OCI-LY1 (cell line): ENCODE data around the gene AKT1S1.

Source experiments
- H2AFZ ChIP-seq: fragments of 200-600 bp; sonication (generic), shearing (Covaris generic); 2 replicates; pipeline ENCODE4 v1.6.0; 2014; ENCODE audit warnings: antibody characterized with exemption, mild to moderate bottlenecking, low read length
- H3F3A ChIP-seq: fragments of 200-600 bp; sonication (generic), shearing (Covaris generic); 2 replicates; pipeline ENCODE4 v1.6.0; 2014; ENCODE audit warnings: mild to moderate bottlenecking, antibody characterized with exemption, low read length, moderate library complexity; ENCODE audit not compliant: insufficient read depth
- H3K27ac ChIP-seq: fragments of 200-600 bp; sonication (generic); 2 replicates; pipeline ENCODE4 v1.5.1; 2014; ENCODE audit warnings: low read length, mixed run types, mild to moderate bottlenecking, low read depth; ENCODE audit not compliant: poor library complexity, severe bottlenecking
- H3K27me3 ChIP-seq: fragments of 200-600 bp; sonication (generic); 2 replicates; pipeline ENCODE4 v1.6.0; 2014; ENCODE audit warnings: antibody characterized with exemption, mild to moderate bottlenecking, low read length, moderate library complexity; ENCODE audit not compliant: insufficient read depth
- H3K36me3 ChIP-seq: fragments of 200-600 bp; sonication (generic); 2 replicates; pipeline ENCODE4 v1.6.1; 2014; ENCODE audit warnings: mild to moderate bottlenecking, antibody characterized with exemption, low read length, moderate library complexity, mixed read lengths; ENCODE audit not compliant: insufficient read depth
- H3K4me1 ChIP-seq: fragments of 200-600 bp; sonication (generic); 2 replicates; pipeline ENCODE4 v1.5.1; 2014; ENCODE audit warnings: mild to moderate bottlenecking, low read length, moderate library complexity; ENCODE audit not compliant: insufficient read depth, severe bottlenecking
- H3K4me2 ChIP-seq: fragments of 200-600 bp; sonication (generic), shearing (Covaris generic); 2 replicates; pipeline ENCODE4 v1.6.1; 2014; ENCODE audit warnings: low read length
- H3K4me3 ChIP-seq: fragments of 200-600 bp; sonication (generic); 2 replicates; pipeline ENCODE4 v1.5.1; 2014; ENCODE audit warnings: low read length, low read depth, mild to moderate bottlenecking, mixed read lengths; ENCODE audit not compliant: poor library complexity, severe bottlenecking
- H3K79me2 ChIP-seq: fragments of 200-600 bp; shearing (Covaris generic); 2 replicates; pipeline ENCODE4 v1.6.1; 2016; ENCODE audit warnings: mixed run types, low read length, mixed read lengths; ENCODE audit not compliant: insufficient read depth
- H3K9ac ChIP-seq: fragments of 200-600 bp; sonication (generic), shearing (Covaris generic); 2 replicates; pipeline ENCODE4 v1.6.1; 2014; ENCODE audit warnings: mild to moderate bottlenecking, low read length, mixed read lengths
- H3K9me2 ChIP-seq: fragments of 200-600 bp; sonication (generic), shearing (Covaris generic); 2 replicates; pipeline ENCODE4 v1.6.1; 2014; ENCODE audit warnings: low read depth, mild to moderate bottlenecking, low read length, mixed read lengths
- H3K9me3 ChIP-seq: fragments of 200-600 bp; shearing (Covaris generic); 2 replicates; pipeline ENCODE4 v1.6.1; 2014; ENCODE audit warnings: low read length, mixed read lengths
- H4K20me1 ChIP-seq: fragments of 200-600 bp; sonication (generic), shearing (Covaris generic); 2 replicates; pipeline ENCODE4 v1.6.0; 2016; ENCODE audit warnings: mild to moderate bottlenecking, low read length; ENCODE audit not compliant: insufficient read depth
- CTCF ChIP-seq: fragments of 200-600 bp; sonication (generic), shearing (Covaris generic); IDR thresholded peaks from 2 replicates; pipeline ENCODE4 v1.5.1; 2017; ENCODE audit warnings: mild to moderate bottlenecking, antibody characterized with exemption, low read length, moderate library complexity, mixed read lengths
- EZH2 ChIP-seq: fragments of 200-600 bp; sonication (generic), shearing (Covaris generic); IDR thresholded peaks from 2 replicates; pipeline ENCODE4 v1.8.0; 2017; ENCODE audit warnings: borderline replicate concordance, mixed run types, mild to moderate bottlenecking, antibody characterized with exemption, low read length, moderate library complexity, mixed read lengths

The AKT1S1 gene

GRCh38 chr19:49863935-49864320 lies 13.2 kb downstream of the AKT1S1 start:
- TF ChIP-seq CTCF (no peak), EZH2 (no peak)
- no peaks in the 10 kb centered on the region for H4K20me1 ChIP-seq
- H3K27ac ChIP-seq, result peak overlapping the region; percentile 26
- no peak overlapping the region for H3K4me2 ChIP-seq
- no peak overlapping the region for H2AFZ ChIP-seq
- H3K9me2 ChIP-seq, result no peaks in the 10 kb centered on the region
- no peaks in the 10 kb centered on the region for H3K9me3 ChIP-seq
- H3K79me2 ChIP-seq, result peaks cover 8% of the 10 kb centered on the region; the same call in 1 of the 2 replicates
- peaks cover 55% of the 10 kb centered on the region for H3K36me3 ChIP-seq
- H3K9ac ChIP-seq, result no peak overlapping the region
- no peaks in the 10 kb centered on the region for H3F3A ChIP-seq
- no peak overlapping the region for H3K4me3 ChIP-seq
- H3K4me1 ChIP-seq, result peaks cover 40% of the 10 kb centered on the region
- no peaks in the 10 kb centered on the region for H3K27me3 ChIP-seq

- Histone ChIP-seq H3K4me1 (peaks cover 39% of the 10 kb centered on the region), H3K79me2 (peaks cover 8% of the 10 kb centered on the region; the same call in 1 of the 2 replicates), H4K20me1 (no peaks in the 10 kb centered on the region), H3K4me3 (no peak overlapping the region), H2AFZ (no peak overlapping the region), H3K4me2 (no peak overlapping the region), H3K9me2 (no peaks in the 10 kb centered on the region), H3K9ac (no peak overlapping the region), H3K27me3 (no peaks in the 10 kb centered on the region), H3K36me3 (peaks cover 60% of the 10 kb centered on the region), H3F3A (no peaks in the 10 kb centered on the region), H3K9me3 (no peaks in the 10 kb centered on the region), H3K27ac (peak overlapping the region; percentile 26)
- TF ChIP-seq CTCF (no peak; the same call in 1 of the 2 replicates), EZH2 (no peak)
Measured at GRCh38 chr19:49863254-49863934, 13.8 kb downstream of the AKT1S1 start.

GRCh38 chr19:49862391-49863253 lies 14.5 kb downstream of the AKT1S1 start:
- H3K27ac ChIP-seq, result peak overlapping the region; percentile 26
- TF ChIP-seq EZH2, result no peak
- TF ChIP-seq CTCF, result peak; percentile 41; the same call in 1 of the 2 replicates
- H3K36me3 ChIP-seq, result peaks cover 68% of the 10 kb centered on the region
- no peaks in the 10 kb centered on the region for H3K27me3 ChIP-seq
- H4K20me1 ChIP-seq, result no peaks in the 10 kb centered on the region
- no peak overlapping the region for H2AFZ ChIP-seq
- H3K4me2 ChIP-seq, result no peak overlapping the region
- H3K4me1 ChIP-seq, result peaks cover 39% of the 10 kb centered on the region
- H3F3A ChIP-seq, result no peaks in the 10 kb centered on the region
- no peak overlapping the region for H3K4me3 ChIP-seq
- no peaks in the 10 kb centered on the region for H3K9me2 ChIP-seq
- H3K9me3 ChIP-seq, result no peaks in the 10 kb centered on the region
- H3K9ac ChIP-seq, result no peak overlapping the region
- H3K79me2 ChIP-seq, result peaks cover 8% of the 10 kb centered on the region; the same call in 1 of the 2 replicates
